Measurements from ENCODE around the gene CAST.

CAST gene

GRCh38 chr5:96649251-96649662 lies 12.9 kb upstream of the CAST start:
- no peaks in the 10 kb centered on the region for H3K36me3 ChIP-seq (ENCODE audit: control insufficient read depth, insufficient read depth, low read length)
- no peak overlapping the region for H3K9ac ChIP-seq (ENCODE audit: low read length)
- no peaks in the 10 kb centered on the region for H3K27me3 ChIP-seq (ENCODE audit: control insufficient read depth, insufficient read depth, low read length)
- H3K4me1 ChIP-seq (ENCODE audit: control insufficient read depth, insufficient read depth, low read length): peaks cover 18% of the 10 kb centered on the region
- H3K9me3 ChIP-seq (ENCODE audit: control insufficient read depth, low read length): no peaks in the 10 kb centered on the region
- no peak overlapping the region for H3K4me3 ChIP-seq (ENCODE audit: low read length)

- Histone ChIP-seq H3K4me3 (ENCODE audit: low read length) (no peak overlapping the region), H3K36me3 (ENCODE audit: control insufficient read depth, insufficient read depth, low read length) (no peaks in the 10 kb centered on the region), H3K4me1 (ENCODE audit: control insufficient read depth, insufficient read depth, low read length) (peaks cover 18% of the 10 kb centered on the region), H3K27me3 (ENCODE audit: control insufficient read depth, insufficient read depth, low read length) (no peaks in the 10 kb centered on the region), H3K9me3 (ENCODE audit: control insufficient read depth, low read length) (no peaks in the 10 kb centered on the region), H3K9ac (ENCODE audit: low read length) (no peak overlapping the region)
These were observed 12.3 kb upstream of the CAST start for GRCh38 chr5:96649681-96650540.

GRCh38 chr5:96651047-96651446 lies 11.1 kb upstream of the CAST start:
- H3K36me3 ChIP-seq (ENCODE audit: control insufficient read depth, insufficient read depth, low read length): no peaks in the 10 kb centered on the region
- H3K9me3 ChIP-seq (ENCODE audit: control insufficient read depth, low read length): no peaks in the 10 kb centered on the region
- H3K9ac ChIP-seq (ENCODE audit: low read length): no peak overlapping the region
- H3K4me3 ChIP-seq (ENCODE audit: low read length): no peak overlapping the region
- H3K4me1 ChIP-seq (ENCODE audit: control insufficient read depth, insufficient read depth, low read length): peaks cover 19% of the 10 kb centered on the region
- no peaks in the 10 kb centered on the region for H3K27me3 ChIP-seq (ENCODE audit: control insufficient read depth, insufficient read depth, low read length)

DNA sequence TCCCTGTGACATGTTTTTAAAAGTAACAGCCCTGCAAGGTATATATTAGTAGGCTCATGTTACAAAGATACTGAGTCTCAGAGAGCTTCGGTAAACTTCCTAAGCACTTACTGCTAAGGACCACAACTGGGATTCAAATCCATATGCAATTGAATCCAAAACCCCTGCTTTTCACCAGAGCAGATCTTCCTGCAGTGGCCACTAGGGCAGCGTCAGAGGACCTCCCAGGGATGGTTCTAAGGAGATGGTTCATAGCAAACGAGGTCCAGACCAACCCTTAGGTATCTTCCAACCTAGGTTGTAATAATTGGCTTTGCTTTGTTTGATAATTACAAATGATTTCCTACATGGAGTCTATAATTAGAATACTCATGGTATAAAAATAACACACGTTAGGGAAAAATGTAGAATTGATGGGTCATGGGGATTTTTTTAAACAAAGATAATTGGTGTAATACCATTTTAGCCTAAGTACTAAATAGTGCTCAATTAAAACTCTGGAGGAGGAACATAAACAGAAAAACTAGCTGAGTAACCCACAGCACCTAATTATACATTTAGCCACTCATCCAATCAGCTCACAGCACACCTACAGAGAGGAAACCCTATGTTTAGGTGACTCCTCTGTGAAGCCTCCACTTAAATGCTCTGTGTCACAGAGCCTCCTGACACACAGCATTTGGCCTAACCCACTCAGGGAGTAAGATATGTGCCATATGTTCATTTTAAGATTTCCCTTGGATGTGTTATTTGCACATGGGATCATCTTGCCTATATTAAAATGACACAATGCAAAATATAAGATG lies 10.0 kb upstream of the CAST start:
- Histone ChIP-seq H3K4me3 (ENCODE audit: low read length) (no peak overlapping the region), H3K9ac (ENCODE audit: low read length) (no peak overlapping the region), H3K27me3 (ENCODE audit: control insufficient read depth, insufficient read depth, low read length) (no peaks in the 10 kb centered on the region), H3K4me1 (ENCODE audit: control insufficient read depth, insufficient read depth, low read length) (peaks cover 30% of the 10 kb centered on the region), H3K9me3 (ENCODE audit: control insufficient read depth, low read length) (no peaks in the 10 kb centered on the region), H3K36me3 (ENCODE audit: control insufficient read depth, insufficient read depth, low read length) (no peaks in the 10 kb centered on the region)

- Histone ChIP-seq H3K36me3 (ENCODE audit: control insufficient read depth, insufficient read depth, low read length) (no peaks in the 10 kb centered on the region), H3K4me3 (ENCODE audit: low read length) (no peak overlapping the region), H3K4me1 (ENCODE audit: control insufficient read depth, insufficient read depth, low read length) (peaks cover 32% of the 10 kb centered on the region), H3K9ac (ENCODE audit: low read length) (no peak overlapping the region), H3K9me3 (ENCODE audit: control insufficient read depth, low read length) (no peaks in the 10 kb centered on the region), H3K27me3 (ENCODE audit: control insufficient read depth, insufficient read depth, low read length) (no peaks in the 10 kb centered on the region)
These were observed 9.3 kb upstream of the CAST start for GRCh38 chr5:96652769-96653454.

- H3K9me3 ChIP-seq (ENCODE audit: control insufficient read depth, low read length): no peaks in the 10 kb centered on the region
- no peak overlapping the region for H3K9ac ChIP-seq (ENCODE audit: low read length)
- H3K36me3 ChIP-seq (ENCODE audit: control insufficient read depth, insufficient read depth, low read length): no peaks in the 10 kb centered on the region
- peaks cover 24% of the 10 kb centered on the region for H3K4me1 ChIP-seq (ENCODE audit: control insufficient read depth, insufficient read depth, low read length)
- H3K27me3 ChIP-seq (ENCODE audit: control insufficient read depth, insufficient read depth, low read length): no peaks in the 10 kb centered on the region
- H3K4me3 ChIP-seq (ENCODE audit: low read length): no peak overlapping the region
These were observed 8.0 kb upstream of the CAST start for GRCh38 chr5:96654209-96654608.

- H3K36me3 ChIP-seq (ENCODE audit: control insufficient read depth, insufficient read depth, low read length): no peaks in the 10 kb centered on the region
- no peak overlapping the region for H3K9ac ChIP-seq (ENCODE audit: low read length)
- H3K27me3 ChIP-seq (ENCODE audit: control insufficient read depth, insufficient read depth, low read length): no peaks in the 10 kb centered on the region
- H3K4me1 ChIP-seq (ENCODE audit: control insufficient read depth, insufficient read depth, low read length): peaks cover 18% of the 10 kb centered on the region
- no peaks in the 10 kb centered on the region for H3K9me3 ChIP-seq (ENCODE audit: control insufficient read depth, low read length)
- H3K4me3 ChIP-seq (ENCODE audit: low read length): no peak overlapping the region
These were observed 7.1 kb upstream of the CAST start for GRCh38 chr5:96655085-96655484.

GRCh38 chr5:96655506-96655905 lies 6.7 kb upstream of the CAST start:
- H3K27me3 ChIP-seq (ENCODE audit: control insufficient read depth, insufficient read depth, low read length): no peaks in the 10 kb centered on the region
- no peaks in the 10 kb centered on the region for H3K36me3 ChIP-seq (ENCODE audit: control insufficient read depth, insufficient read depth, low read length)
- no peak overlapping the region for H3K4me3 ChIP-seq (ENCODE audit: low read length)
- H3K4me1 ChIP-seq (ENCODE audit: control insufficient read depth, insufficient read depth, low read length): peaks cover 21% of the 10 kb centered on the region
- H3K9ac ChIP-seq (ENCODE audit: low read length): no peak overlapping the region
- no peaks in the 10 kb centered on the region for H3K9me3 ChIP-seq (ENCODE audit: control insufficient read depth, low read length)

GRCh38 chr5:96657068-96657467 lies 5.1 kb upstream of the CAST start:
- peaks cover 25% of the 10 kb centered on the region for H3K4me1 ChIP-seq (ENCODE audit: control insufficient read depth, insufficient read depth, low read length)

DNA sequence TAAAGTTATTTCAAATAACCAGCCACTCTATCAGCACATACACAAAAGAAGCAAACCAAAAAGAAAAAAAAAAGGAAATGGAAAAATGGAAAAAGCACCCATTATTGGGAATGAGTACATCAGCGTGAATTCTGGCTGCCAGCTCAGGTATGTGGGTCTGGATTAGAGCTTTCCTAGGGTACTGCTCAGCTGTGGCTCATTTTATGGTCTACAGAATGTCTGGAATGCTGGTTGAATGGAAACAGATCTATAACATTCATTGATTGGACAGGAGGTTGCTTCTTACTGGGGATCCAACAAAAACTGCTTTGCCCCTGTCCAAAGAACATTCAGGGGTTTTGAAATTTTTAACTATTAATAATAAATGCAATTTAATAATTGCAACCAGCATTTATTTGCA lies 3.9 kb upstream of the CAST start:
- no peaks in the 10 kb centered on the region for H3K9me3 ChIP-seq (ENCODE audit: control insufficient read depth, low read length)
- H3K27me3 ChIP-seq (ENCODE audit: control insufficient read depth, insufficient read depth, low read length): no peaks in the 10 kb centered on the region
- no peaks in the 10 kb centered on the region for H3K36me3 ChIP-seq (ENCODE audit: control insufficient read depth, insufficient read depth, low read length)
- no peak overlapping the region for H3K9ac ChIP-seq (ENCODE audit: low read length)
- H3K4me1 ChIP-seq (ENCODE audit: control insufficient read depth, insufficient read depth, low read length): peaks cover 25% of the 10 kb centered on the region
- no peak overlapping the region for H3K4me3 ChIP-seq (ENCODE audit: low read length)

More at GRCh38 chr5:96657068-96657467, 5.1 kb upstream of the CAST start:
- Histone ChIP-seq H3K27me3 (ENCODE audit: control insufficient read depth, insufficient read depth, low read length) (no peaks in the 10 kb centered on the region), H3K9ac (ENCODE audit: low read length) (no peak overlapping the region), H3K4me3 (ENCODE audit: low read length) (no peak overlapping the region), H3K36me3 (ENCODE audit: control insufficient read depth, insufficient read depth, low read length) (no peaks in the 10 kb centered on the region), H3K9me3 (ENCODE audit: control insufficient read depth, low read length) (no peaks in the 10 kb centered on the region)

- Histone ChIP-seq H3K4me1 (ENCODE audit: control insufficient read depth, insufficient read depth, low read length) (peaks cover 28% of the 10 kb centered on the region), H3K9me3 (ENCODE audit: control insufficient read depth, low read length) (no peaks in the 10 kb centered on the region), H3K36me3 (ENCODE audit: control insufficient read depth, insufficient read depth, low read length) (no peaks in the 10 kb centered on the region), H3K27me3 (ENCODE audit: control insufficient read depth, insufficient read depth, low read length) (no peaks in the 10 kb centered on the region), H3K9ac (ENCODE audit: low read length) (no peak overlapping the region), H3K4me3 (ENCODE audit: low read length) (no peak overlapping the region)
These were observed 3.0 kb upstream of the CAST start for GRCh38 chr5:96659170-96659569.

Measured in mucosa of stomach (tissue), 1 donor.